ENCODE results near the gene LBR.

Gene LBR

DNA sequence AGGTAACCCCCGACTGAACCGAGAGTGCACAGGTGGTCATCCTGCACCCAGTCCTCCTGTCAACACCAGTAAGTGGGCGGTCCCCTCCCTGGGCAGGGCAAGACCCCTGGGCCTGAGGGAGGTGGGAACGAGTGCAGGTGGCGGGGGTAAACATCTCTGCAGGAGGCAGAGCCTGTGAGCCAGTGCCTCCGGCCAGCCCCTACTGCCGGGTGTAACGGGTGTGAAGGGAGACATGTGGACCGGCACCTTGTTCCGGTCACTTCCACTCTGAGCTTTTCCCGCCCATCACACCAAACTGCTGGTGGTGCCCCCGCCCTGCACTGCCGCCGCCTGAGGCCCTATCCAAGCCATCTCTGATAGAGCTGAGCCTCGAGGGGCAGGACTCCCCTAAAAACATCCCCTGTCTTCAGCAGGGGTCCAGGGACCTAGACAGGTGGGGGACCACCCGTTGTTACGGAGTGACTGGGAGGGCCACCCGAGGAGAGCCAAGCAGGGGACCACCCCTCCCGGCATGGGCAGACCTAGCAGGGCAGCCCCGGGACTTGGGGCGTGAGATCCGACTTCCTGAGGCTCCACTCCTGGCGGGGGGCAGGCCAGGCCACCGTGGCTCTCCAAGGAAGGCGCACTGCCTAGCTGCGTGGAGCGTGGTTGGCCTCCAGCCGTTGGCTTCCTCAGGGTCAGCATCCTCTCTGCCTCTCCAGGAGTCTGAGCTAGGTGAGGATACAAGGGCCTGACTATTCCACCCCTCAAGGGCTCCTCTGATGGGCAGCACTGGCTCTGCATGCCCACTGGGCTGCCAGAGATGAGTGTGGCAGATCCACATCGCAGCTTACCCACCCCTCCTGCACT lies 43.8 kb upstream of the LBR start:
- H2AFZ ChIP-seq (ENCODE audit: low read depth, low read length, severe bottlenecking): no peak overlapping the region
- no peaks in the 10 kb centered on the region for H3K27me3 ChIP-seq (ENCODE audit: low read length)
- no peak overlapping the region for H3K27ac ChIP-seq (ENCODE audit: low read depth, low read length)
- no peak overlapping the region for H3K4me2 ChIP-seq (ENCODE audit: low read depth, low read length, poor library complexity, severe bottlenecking)
- no peaks in the 10 kb centered on the region for H4K20me1 ChIP-seq (ENCODE audit: low read depth, low read length)
- H3K36me3 ChIP-seq (ENCODE audit: low read length): no peaks in the 10 kb centered on the region
- no peaks in the 10 kb centered on the region; the same call in 1 of the 2 replicates for H3F3A ChIP-seq (ENCODE audit: insufficient read depth)
- H3K4me3 ChIP-seq (ENCODE audit: insufficient read depth, low read length, poor library complexity, severe bottlenecking): no peak overlapping the region
- no peaks in the 10 kb centered on the region for H3K9me2 ChIP-seq (replicated peaks; ENCODE audit: insufficient read depth, low read length)
- TF ChIP-seq EZH2phosphoT487 (conservative IDR thresholded peaks at IDR 0.05; ENCODE audit: low read length): no peak
- TF ChIP-seq, protein P1, sequence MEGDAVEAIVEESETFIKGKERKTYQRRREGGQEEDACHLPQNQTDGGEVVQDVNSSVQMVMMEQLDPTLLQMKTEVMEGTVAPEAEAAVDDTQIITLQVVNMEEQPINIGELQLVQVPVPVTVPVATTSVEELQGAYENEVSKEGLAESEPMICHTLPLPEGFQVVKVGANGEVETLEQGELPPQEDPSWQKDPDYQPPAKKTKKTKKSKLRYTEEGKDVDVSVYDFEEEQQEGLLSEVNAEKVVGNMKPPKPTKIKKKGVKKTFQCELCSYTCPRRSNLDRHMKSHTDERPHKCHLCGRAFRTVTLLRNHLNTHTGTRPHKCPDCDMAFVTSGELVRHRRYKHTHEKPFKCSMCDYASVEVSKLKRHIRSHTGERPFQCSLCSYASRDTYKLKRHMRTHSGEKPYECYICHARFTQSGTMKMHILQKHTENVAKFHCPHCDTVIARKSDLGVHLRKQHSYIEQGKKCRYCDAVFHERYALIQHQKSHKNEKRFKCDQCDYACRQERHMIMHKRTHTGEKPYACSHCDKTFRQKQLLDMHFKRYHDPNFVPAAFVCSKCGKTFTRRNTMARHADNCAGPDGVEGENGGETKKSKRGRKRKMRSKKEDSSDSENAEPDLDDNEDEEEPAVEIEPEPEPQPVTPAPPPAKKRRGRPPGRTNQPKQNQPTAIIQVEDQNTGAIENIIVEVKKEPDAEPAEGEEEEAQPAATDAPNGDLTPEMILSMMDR (IDR thresholded peaks at IDR 0.05; ENCODE audit: insufficient read depth, low read length, poor library complexity, severe bottlenecking): no peak
- no peak overlapping the region for H3K9ac ChIP-seq (ENCODE audit: low read length)
- H3K79me2 ChIP-seq (ENCODE audit: insufficient read depth, low read length): no peaks in the 10 kb centered on the region
- H3K9me3 ChIP-seq (ENCODE audit: insufficient read depth, low read length): no peaks in the 10 kb centered on the region

DNA sequence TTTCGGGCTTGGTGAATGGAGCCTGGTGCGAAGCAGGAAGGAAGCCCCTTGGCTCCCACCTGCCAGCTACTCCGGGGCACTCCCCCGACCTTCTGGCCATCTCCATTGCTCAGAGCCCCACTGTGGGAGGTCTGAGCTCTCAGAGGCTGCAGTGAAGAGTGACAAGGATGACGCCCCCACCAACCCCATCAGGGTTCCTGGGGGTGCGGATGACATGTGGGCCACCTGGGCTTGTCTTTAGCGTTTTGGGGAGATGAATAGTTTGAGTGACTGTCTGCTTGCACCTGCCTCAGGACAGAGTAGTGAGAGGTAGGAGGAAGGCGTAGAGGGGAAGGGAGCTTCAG lies 43.2 kb upstream of the LBR start:
- Histone ChIP-seq H3K9me3 (ENCODE audit: insufficient read depth, low read length) (no peaks in the 10 kb centered on the region), H3K36me3 (ENCODE audit: low read length) (no peaks in the 10 kb centered on the region), H4K20me1 (ENCODE audit: low read depth, low read length) (no peaks in the 10 kb centered on the region), H3K79me2 (ENCODE audit: insufficient read depth, low read length) (no peaks in the 10 kb centered on the region), H3K9me2 (replicated peaks; ENCODE audit: insufficient read depth, low read length) (no peaks in the 10 kb centered on the region), H3K27me3 (ENCODE audit: low read length) (no peaks in the 10 kb centered on the region), H3K27ac (ENCODE audit: low read depth, low read length) (no peak overlapping the region), H3K4me3 (ENCODE audit: insufficient read depth, low read length, poor library complexity, severe bottlenecking) (no peak overlapping the region), H3F3A (ENCODE audit: insufficient read depth) (no peaks in the 10 kb centered on the region; the same call in 1 of the 2 replicates), H2AFZ (ENCODE audit: low read depth, low read length, severe bottlenecking) (no peak overlapping the region), H3K9ac (ENCODE audit: low read length) (no peak overlapping the region), H3K4me2 (ENCODE audit: low read depth, low read length, poor library complexity, severe bottlenecking) (no peak overlapping the region)
- TF ChIP-seq EZH2phosphoT487 (conservative IDR thresholded peaks at IDR 0.05; ENCODE audit: low read length): no peak
- TF ChIP-seq, protein P1 (IDR thresholded peaks at IDR 0.05; ENCODE audit: insufficient read depth, low read length, poor library complexity, severe bottlenecking): no peak

DNA sequence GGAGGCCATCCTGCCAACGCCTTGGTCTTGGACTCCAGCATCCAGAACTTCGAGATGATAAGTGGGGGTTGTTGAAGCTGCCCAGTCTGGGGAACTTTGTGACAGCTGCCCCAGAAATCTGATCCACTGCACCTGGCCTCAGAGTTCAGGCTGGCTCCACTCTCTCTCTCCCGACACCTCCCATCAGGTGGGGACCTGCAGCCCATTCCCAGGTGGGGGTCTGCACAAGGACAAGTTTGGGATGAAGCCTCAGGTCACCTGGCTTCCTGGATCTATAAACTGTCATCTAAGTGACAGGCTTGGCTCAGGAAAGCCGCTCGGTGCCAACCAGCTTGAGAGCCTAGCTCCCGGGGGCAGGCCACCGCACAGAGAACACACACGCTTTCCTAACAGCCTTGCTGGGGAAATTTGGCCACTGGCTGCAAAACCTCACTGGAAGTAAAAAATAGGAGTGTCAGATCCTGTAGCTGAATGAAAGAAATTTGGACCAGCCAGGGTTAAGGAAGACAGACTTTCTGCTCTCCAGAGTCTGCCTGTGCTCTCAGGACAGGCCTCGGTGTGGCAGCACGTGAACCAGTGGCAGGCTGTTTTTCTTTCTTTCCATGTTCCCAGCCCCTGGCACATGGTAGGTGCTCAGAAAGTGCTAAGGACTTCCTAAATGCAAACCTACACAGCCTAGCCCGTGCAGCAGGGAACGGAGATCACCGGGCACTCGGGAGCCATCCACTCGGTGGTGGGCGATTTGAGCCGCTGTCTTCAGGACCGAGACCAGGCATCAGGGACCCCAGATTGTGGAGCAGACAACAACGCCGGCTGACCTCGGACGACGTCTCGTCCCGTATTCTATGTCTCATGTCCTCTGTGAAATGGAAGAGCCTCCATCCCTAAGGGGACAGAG lies 42.6 kb upstream of the LBR start:
- H3K27ac ChIP-seq (ENCODE audit: low read depth, low read length): no peak overlapping the region
- H3K9ac ChIP-seq (ENCODE audit: low read length): no peak overlapping the region
- no peaks in the 10 kb centered on the region for H3K27me3 ChIP-seq (ENCODE audit: low read length)

More for the DNA sequence above, 42.6 kb upstream of the LBR start:
- no peaks in the 10 kb centered on the region; the same call in 1 of the 2 replicates for H3F3A ChIP-seq (ENCODE audit: insufficient read depth)
- H3K9me2 ChIP-seq (replicated peaks; ENCODE audit: insufficient read depth, low read length): no peaks in the 10 kb centered on the region
- H3K9me3 ChIP-seq (ENCODE audit: insufficient read depth, low read length): no peaks in the 10 kb centered on the region
- no peaks in the 10 kb centered on the region for H4K20me1 ChIP-seq (ENCODE audit: low read depth, low read length)
- H2AFZ ChIP-seq (ENCODE audit: low read depth, low read length, severe bottlenecking): no peak overlapping the region
- TF ChIP-seq, protein P1 (IDR thresholded peaks at IDR 0.05; ENCODE audit: insufficient read depth, low read length, poor library complexity, severe bottlenecking): no peak
- no peak for TF ChIP-seq EZH2phosphoT487 (conservative IDR thresholded peaks at IDR 0.05; ENCODE audit: low read length)
- H3K4me2 ChIP-seq (ENCODE audit: low read depth, low read length, poor library complexity, severe bottlenecking): no peak overlapping the region
- no peak overlapping the region for H3K4me3 ChIP-seq (ENCODE audit: insufficient read depth, low read length, poor library complexity, severe bottlenecking)
- no peaks in the 10 kb centered on the region for H3K36me3 ChIP-seq (ENCODE audit: low read length)
- no peaks in the 10 kb centered on the region for H3K79me2 ChIP-seq (ENCODE audit: insufficient read depth, low read length)
